Neural cell (in vitro differentiated cells): ENCODE data around the gene ZNF536. TPM values are rescaled to one million over a fixed set of nuclear protein-coding genes. Genes with fewer than 3 reads are reported as not detected.

Source experiments
- H2AFZ ChIP-seq: fragments of 200-600, 300-800 bp; sonication (generic), shearing (Covaris generic); 2 replicates; pipeline ENCODE4 v1.6.0; 2014; ENCODE audit warnings: low read depth, mild to moderate bottlenecking, antibody characterized with exemption, low read length, moderate library complexity
- H3F3A ChIP-seq: fragments of 200-600 bp; shearing (Covaris generic); 2 replicates; pipeline ENCODE4 v1.6.1; 2016; ENCODE audit warnings: mild to moderate bottlenecking, moderate library complexity, mixed read lengths, antibody characterized with exemption, low read length; ENCODE audit not compliant: insufficient read depth, poor library complexity, severe bottlenecking
- H3K27ac ChIP-seq: fragments of 200-600, 300-800 bp; sonication (generic), shearing (Covaris generic); 2 replicates; pipeline ENCODE4 v1.5.1; 2014; ENCODE audit warnings: mild to moderate bottlenecking, low read length, moderate library complexity
- H3K27me3 ChIP-seq: fragments of 300-800, 200-600 bp; sonication (generic), shearing (Covaris generic); 2 replicates; pipeline ENCODE4 v1.6.0; 2014; ENCODE audit warnings: mild to moderate bottlenecking, low read depth, low read length, moderate library complexity; ENCODE audit not compliant: insufficient read depth
- H3K36me3 ChIP-seq: fragments of 300-800, 200-600 bp; sonication (generic), shearing (Covaris generic); 2 replicates; pipeline ENCODE4 v1.5.1; 2014; ENCODE audit warnings: mild to moderate bottlenecking, antibody characterized with exemption, low read length, moderate library complexity; ENCODE audit not compliant: insufficient read depth
- H3K4me2 ChIP-seq: fragments of 300-800, 200-600 bp; sonication (generic), shearing (Covaris generic); 2 replicates; pipeline ENCODE4 v1.6.0; 2014; ENCODE audit warnings: mild to moderate bottlenecking, low read length
- H3K4me3 ChIP-seq: fragments of 300-800, 200-600 bp; sonication (generic), shearing (Covaris generic); 2 replicates; pipeline ENCODE4 v1.5.1; 2014; ENCODE audit warnings: mild to moderate bottlenecking, low read length, moderate library complexity
- H3K79me2 ChIP-seq: fragments of 200-600 bp; shearing (Covaris generic); replicated peaks from 2 replicates; pipeline ENCODE4 v1.6.0; 2014; ENCODE audit warnings: mild to moderate bottlenecking, low read length, moderate library complexity; ENCODE audit not compliant: insufficient read depth
- H3K9ac ChIP-seq: fragments of 300-800, 200-600 bp; sonication (generic), shearing (Covaris generic); 2 replicates; pipeline ENCODE4 v1.6.1; 2016; ENCODE audit warnings: mild to moderate bottlenecking, low read length, mixed read lengths
- H3K9me2 ChIP-seq: fragments of 200-600 bp; shearing (Covaris generic); 2 replicates; pipeline ENCODE4 v1.6.1; 2016; ENCODE audit warnings: mild to moderate bottlenecking, low read length, mixed read lengths; ENCODE audit not compliant: insufficient read depth
- H3K9me3 ChIP-seq: fragments of 200-600, 300-800 bp; sonication (generic), shearing (Covaris generic); 2 replicates; pipeline ENCODE4 v1.6.1; 2016; ENCODE audit warnings: mild to moderate bottlenecking, mixed run types, low read length, moderate library complexity, mixed read lengths
- H4K20me1 ChIP-seq: fragments of 200-600 bp; shearing (Covaris generic); 2 replicates; pipeline ENCODE4 v1.6.1; 2016; ENCODE audit warnings: mild to moderate bottlenecking, mixed run types; ENCODE audit not compliant: insufficient read depth
- EP300 ChIP-seq: fragments of 450-650 bp; conservative IDR thresholded peaks from 2 replicates; pipeline ENCODE4 v1.6.1; 2014; ENCODE audit warnings: antibody characterized with exemption, mild to moderate bottlenecking, moderate library complexity; ENCODE audit not compliant: poor library complexity, severe bottlenecking
- EZH2 ChIP-seq: fragments of 200-600, 300-800 bp; shearing (Covaris generic), sonication (generic); IDR thresholded peaks from 2 replicates; pipeline ENCODE4 v1.6.1; 2014; ENCODE audit warnings: antibody characterized with exemption, low read length, borderline replicate concordance, mild to moderate bottlenecking; ENCODE audit not compliant: insufficient read depth, poor library complexity, severe bottlenecking
- MXI1 ChIP-seq: fragments of 450-650 bp; conservative IDR thresholded peaks from 2 replicates; pipeline ENCODE4 v1.6.1; 2014; ENCODE audit warnings: antibody characterized with exemption, mild to moderate bottlenecking; ENCODE audit not compliant: poor library complexity, severe bottlenecking
- POLR2AphosphoS5 ChIP-seq: IDR thresholded peaks from 2 replicates; pipeline ENCODE4 v1.6.1; 2012
- RAD21 ChIP-seq: fragments of 450-650 bp; conservative IDR thresholded peaks from 2 replicates; pipeline ENCODE4 v1.6.1; 2014; ENCODE audit warnings: antibody characterized with exemption, mild to moderate bottlenecking, moderate library complexity
- REST ChIP-seq: IDR thresholded peaks from 2 replicates; pipeline ENCODE4 v1.6.1; 2012; ENCODE audit warnings: borderline replicate concordance
- SMC3 ChIP-seq: fragments of 450-650 bp; conservative IDR thresholded peaks from 2 replicates; pipeline ENCODE4 v1.6.1; 2014; ENCODE audit warnings: antibody characterized with exemption, mild to moderate bottlenecking, moderate library complexity; ENCODE audit not compliant: poor library complexity
- TAF1 ChIP-seq: IDR thresholded peaks from 2 replicates; pipeline ENCODE4 v1.6.1; 2012; ENCODE audit warnings: low read depth
- polyA plus RNA-seq: library from polyadenylated mRNA; depleted of rRNA; stranded (reverse); fragments of >200 nt; gene quantifications from 2 replicates; pipeline ENCODE4 v1.2.3, GENCODE V29; 2014
- TF ChIP-seq, protein P1 (sequence below): fragments of 450-650 bp; IDR thresholded peaks from 2 replicates; pipeline ENCODE4 v1.5.1; 2014; ENCODE audit warnings: antibody characterized with exemption, mild to moderate bottlenecking, moderate library complexity; ENCODE audit not compliant: poor library complexity, severe bottlenecking

The ZNF536 gene
- polyA plus RNA-seq, 1 donor from 2014 or later = 13.9 TPM

GRCh38 chr19:30406220-30407067 lies 34.3 kb downstream of the ZNF536 start:
- Histone ChIP-seq H3K27me3 (no peaks in the 10 kb centered on the region), H3K9me3 (no peaks in the 10 kb centered on the region), H3K27ac (no peak overlapping the region), H3F3A (no peaks in the 10 kb centered on the region), H3K4me2 (no peak overlapping the region), H3K9me2 (no peaks in the 10 kb centered on the region), H3K9ac (no peak overlapping the region), H3K79me2 (no peaks in the 10 kb centered on the region), H4K20me1 (no peaks in the 10 kb centered on the region), H3K36me3 (no peaks in the 10 kb centered on the region), H2AFZ (no peak overlapping the region), H3K4me3 (no peak overlapping the region)
- TF ChIP-seq EZH2 (no peak), MXI1 (no peak), POLR2AphosphoS5 (no peak)
- TF ChIP-seq, protein P1, sequence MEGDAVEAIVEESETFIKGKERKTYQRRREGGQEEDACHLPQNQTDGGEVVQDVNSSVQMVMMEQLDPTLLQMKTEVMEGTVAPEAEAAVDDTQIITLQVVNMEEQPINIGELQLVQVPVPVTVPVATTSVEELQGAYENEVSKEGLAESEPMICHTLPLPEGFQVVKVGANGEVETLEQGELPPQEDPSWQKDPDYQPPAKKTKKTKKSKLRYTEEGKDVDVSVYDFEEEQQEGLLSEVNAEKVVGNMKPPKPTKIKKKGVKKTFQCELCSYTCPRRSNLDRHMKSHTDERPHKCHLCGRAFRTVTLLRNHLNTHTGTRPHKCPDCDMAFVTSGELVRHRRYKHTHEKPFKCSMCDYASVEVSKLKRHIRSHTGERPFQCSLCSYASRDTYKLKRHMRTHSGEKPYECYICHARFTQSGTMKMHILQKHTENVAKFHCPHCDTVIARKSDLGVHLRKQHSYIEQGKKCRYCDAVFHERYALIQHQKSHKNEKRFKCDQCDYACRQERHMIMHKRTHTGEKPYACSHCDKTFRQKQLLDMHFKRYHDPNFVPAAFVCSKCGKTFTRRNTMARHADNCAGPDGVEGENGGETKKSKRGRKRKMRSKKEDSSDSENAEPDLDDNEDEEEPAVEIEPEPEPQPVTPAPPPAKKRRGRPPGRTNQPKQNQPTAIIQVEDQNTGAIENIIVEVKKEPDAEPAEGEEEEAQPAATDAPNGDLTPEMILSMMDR = no peak

- Histone ChIP-seq H4K20me1 (no peaks in the 10 kb centered on the region), H3K27me3 (no peaks in the 10 kb centered on the region), H3K27ac (no peak overlapping the region), H2AFZ (no peak overlapping the region), H3K79me2 (no peaks in the 10 kb centered on the region), H3K36me3 (no peaks in the 10 kb centered on the region), H3K4me2 (no peak overlapping the region), H3K9ac (no peak overlapping the region), H3F3A (no peaks in the 10 kb centered on the region), H3K4me3 (no peak overlapping the region), H3K9me2 (no peaks in the 10 kb centered on the region), H3K9me3 (no peaks in the 10 kb centered on the region)
- no peak for TF ChIP-seq REST
- no peak for TF ChIP-seq POLR2AphosphoS5
- no peak for TF ChIP-seq EP300
- TF ChIP-seq, protein P1 = no peak
- no peak for TF ChIP-seq SMC3
- TF ChIP-seq MXI1 = no peak
- no peak for TF ChIP-seq RAD21
- TF ChIP-seq EZH2 = no peak
- no peak for TF ChIP-seq TAF1
These were observed 35.0 kb downstream of the ZNF536 start for GRCh38 chr19:30407068-30407709.
